Bone marrow (tissue), 2 donors: Measurements from ENCODE around the gene CLEC16A.

ENCODE experiments used
- DNase-seq, 2 donors: peaks; one replicate each; lab custom pipeline; 2025; lab: John Stamatoyannopoulos, UW

Gene CLEC16A

DNA sequence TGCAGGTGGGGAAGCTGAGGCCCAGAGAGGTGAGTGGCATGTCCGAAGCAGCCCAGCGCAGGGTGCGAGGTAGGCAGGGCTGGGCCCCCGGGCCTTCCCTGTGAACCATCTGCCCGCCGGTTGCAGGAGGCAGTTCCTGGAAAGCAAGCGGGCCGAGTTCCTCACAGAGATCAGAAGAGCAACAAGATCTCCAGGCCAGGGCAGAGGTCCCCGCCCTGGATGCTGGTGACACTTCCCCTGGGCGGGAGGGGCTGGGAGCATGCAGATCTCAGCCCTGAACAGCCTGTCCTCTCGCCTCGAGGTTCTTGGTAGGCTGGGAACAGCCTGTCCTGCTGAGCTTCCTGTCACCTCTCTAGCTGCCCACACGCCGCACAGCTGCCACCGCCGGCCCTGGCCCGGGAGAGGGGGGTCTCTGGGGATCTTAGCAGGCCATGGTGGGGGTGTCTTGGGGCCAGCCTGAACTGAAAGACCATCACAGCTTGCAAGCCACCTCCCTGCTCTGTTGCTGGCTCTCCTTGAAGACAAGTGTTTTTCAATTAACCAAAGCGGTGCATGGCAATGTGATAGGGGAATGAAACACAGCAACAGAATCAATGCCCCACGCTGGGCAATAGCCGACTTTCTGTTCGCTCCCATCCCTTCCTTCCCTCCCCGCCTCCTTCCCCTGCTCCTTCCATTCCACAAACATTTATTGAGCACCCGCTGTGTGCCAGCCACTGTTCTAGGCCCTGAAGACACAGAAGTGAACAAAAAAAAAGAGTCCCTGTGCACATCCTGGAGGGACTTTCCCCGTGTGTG is 279.9 kb downstream of the CLEC16A start:
- DNase-seq, result peak; percentile 28 to 80

DNA sequence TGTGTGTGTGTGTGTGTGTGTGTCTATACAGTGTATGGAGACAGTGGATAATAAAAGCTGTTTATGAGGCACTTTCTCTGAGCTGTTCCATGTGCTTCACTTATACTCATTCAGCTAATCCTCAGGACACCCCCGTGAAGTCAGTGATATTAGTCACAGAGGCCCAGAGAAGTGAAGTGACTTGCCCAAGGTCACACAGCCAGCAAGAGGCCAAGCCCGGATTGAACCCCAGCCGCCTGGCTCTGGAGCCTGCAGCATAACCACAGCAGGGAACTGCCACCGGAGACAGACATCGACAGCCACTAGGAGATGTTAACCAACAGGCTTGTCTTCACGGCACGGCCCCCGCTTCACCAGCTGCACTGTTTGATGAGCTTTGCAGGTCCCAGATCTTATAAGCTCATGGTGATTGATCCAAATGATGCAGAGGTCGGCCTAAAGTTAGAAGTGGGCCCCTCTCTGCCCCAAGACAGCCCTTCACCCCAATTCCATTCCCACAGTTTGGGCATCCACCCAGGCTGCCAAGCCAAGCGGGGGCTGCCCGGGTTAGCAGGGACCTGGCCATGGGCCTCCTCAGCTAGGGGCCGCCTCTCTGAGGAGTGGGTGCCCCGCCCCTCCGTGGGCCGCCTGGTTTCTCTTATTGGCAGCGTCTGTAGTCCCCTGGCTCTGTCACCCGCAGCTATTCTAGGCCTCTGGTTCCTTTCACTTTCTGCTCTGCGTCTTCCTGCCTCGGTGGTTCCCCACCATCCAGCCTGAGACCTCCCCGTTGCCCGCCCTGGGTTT is 280.7 kb downstream of the CLEC16A start:
- peak in 1 of 2 donors; percentile 86 for DNase-seq

DNA sequence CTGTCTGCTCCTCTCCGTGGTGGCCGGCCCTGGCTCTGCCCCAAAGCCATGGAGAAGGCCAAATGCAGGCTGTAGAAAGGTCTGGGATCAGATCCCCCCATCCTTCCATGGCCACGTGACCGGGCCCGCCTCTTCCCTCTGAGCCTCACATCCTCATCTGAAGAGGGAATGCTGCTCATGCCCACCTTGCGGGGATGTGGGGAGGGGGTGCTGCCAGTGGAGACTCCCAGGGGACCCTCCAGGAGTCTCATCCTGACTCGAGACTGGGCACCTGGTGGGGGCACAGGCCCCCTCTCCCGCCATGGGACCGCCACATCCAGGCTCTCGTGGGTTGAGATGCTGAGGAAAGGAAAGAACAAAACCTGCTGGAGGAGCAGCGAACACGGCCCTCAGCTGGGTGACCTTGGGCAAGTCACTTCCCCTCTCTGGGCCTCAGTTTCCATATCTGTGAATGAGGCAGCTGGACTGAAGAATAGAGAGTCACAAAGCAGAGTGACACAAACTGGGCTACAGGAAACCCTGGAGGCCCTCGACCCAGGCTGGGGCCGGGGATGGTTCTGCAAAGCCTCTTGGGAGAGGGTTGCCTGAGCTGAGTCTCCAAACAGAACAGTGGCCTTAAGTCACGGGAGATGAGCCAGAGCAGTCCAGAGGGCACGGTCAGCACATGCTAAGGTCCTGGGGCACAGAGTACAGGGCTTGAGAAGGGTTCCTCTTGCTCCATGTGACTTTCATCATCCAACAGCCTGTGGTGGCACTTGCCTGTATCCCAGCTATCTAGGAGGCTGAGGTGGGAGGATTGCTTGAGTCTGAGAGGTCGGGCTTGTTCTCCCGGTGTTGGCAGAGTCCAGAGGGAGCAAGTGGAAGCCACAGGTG is 281.5 kb downstream of the CLEC16A start:
- no peak for DNase-seq

DNA sequence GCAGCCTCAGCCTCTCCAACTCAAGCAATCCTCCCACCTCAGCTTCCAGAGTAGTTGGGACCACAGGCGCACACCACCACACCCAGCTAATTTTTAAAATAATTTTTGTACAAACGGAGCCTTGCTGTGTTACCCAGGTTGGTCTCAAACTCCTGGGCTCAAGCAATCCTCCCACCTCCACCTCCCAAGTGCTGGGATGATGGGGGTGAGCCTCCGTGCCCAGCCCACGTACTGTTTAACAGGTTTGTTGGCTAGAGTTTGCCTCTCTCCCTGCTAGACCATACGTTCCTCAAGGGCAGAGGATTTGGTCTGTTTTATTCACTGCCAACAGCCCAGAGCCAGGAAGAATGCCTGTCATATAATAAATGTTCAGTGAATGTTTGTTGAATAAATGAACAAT is 285.1 kb downstream of the CLEC16A start:
- no peak for DNase-seq

DNA sequence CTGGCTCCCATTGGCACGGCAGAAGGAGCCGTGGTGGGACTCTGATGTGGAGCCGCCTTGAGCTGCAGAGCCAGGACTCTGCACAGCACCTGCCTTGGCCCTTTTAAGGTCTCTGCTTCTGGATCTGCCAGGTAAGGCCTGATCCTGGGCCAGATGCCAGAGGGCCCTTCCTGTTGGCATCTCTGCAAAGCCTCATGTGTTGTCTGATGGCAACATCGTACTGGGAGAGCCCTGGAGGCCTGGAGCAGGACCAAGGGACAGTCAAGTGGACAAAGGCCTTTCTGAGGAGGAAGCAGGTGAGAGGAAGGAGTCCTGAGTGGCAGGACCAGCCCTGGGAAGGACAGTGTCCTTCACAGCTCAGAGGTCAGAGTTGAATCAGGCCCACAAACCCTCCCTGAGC is 285.5 kb downstream of the CLEC16A start:
- DNase-seq, result no peak

DNA sequence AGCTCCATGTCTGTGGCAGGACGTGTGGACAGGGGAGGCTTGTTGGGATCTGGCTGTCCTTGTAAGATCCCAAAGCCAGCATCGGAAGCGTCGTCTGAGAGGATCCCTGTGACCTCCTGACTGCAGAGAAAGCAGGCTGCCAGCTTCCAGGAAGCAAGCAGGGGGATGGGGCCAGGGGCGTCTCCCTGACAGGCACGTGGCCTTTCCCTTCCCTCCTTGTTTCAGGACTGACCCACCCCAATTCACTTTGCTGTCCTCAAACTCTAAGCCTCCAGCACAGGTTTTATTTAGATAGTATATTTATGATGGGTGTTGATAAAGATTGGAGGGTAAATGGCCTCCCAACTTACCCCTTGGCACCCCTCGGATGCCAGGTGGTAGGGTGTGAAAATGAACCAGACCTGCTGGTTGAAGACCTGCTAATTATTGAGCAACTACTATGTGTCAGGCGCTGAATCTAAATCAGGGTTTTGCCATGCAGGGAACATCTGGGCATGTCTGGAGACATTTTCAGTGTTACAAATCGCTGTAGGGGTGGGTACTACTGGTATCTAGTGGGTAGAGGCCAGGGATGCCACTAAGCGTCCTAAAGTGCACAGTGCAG is 287.1 kb downstream of the CLEC16A start:
- no peak for DNase-seq
